OCI-LY3 (cell line): ENCODE data around the gene IRF2.
"Not testable (repeated sequence)": the region's sequence is repeated elsewhere in the genome, so short reads cannot be mapped to it uniquely, and the experiment has no call there.

Source experiments
- CTCF ChIP-seq: fragments of 200-600, 300-600 bp; sonication (generic); IDR thresholded peaks from 2 replicates; pipeline ENCODE4 v1.5.1; 2014; ENCODE audit warnings: antibody characterized with exemption, low read length, low read depth
- EZH2phosphoT487 ChIP-seq: fragments of 200-600 bp; shearing (Covaris generic); IDR thresholded peaks from 2 replicates; pipeline ENCODE4 v1.6.1; 2018; ENCODE audit warnings: antibody characterized with exemption, mixed run types, low read depth

GRCh38 chr4:184342857-184343237 is 131.5 kb downstream of the IRF2 start:
- TF ChIP-seq CTCF, EZH2phosphoT487: not testable (repeated sequence)
